ENCODE measurements around the gene SYT17. TPM values are rescaled to one million over a fixed set of nuclear protein-coding genes. Genes with fewer than 3 reads are reported as not detected.
A peak's percentile ranks its signal among the peaks of the same experiment; 100 is the strongest.

SYT17 gene
- total and polyA plus RNA-seq, 9 donors = 3.1 to 7.1 (median 4.6) TPM

GRCh38 chr16:19170043-19170655, 2.1 kb downstream of the SYT17 start:
- H3K4me3 ChIP-seq (ENCODE audit: low read length) = no peak overlapping the region
- H3K27me3 ChIP-seq (ENCODE audit: control insufficient read depth, insufficient read depth, low read length) = peaks cover 11% of the 10 kb centered on the region
- H3K4me1 ChIP-seq (ENCODE audit: control insufficient read depth, insufficient read depth, low read length) = peaks cover 13% of the 10 kb centered on the region
- 100% methylated on average over 1 of the region's 7 CpGs for WGBS (ENCODE audit: insufficient coverage)
- no peaks in the 10 kb centered on the region for H3K36me3 ChIP-seq (ENCODE audit: control insufficient read depth, insufficient read depth, low read length)
- H3K27ac ChIP-seq (ENCODE audit: low read length) = no peak overlapping the region
- no peaks in the 10 kb centered on the region for H3K9me3 ChIP-seq (replicated peaks; ENCODE audit: control insufficient read depth, low read depth, low read length)
- DNase-seq = no peak

GRCh38 chr16:19172098-19172780, 4.2 kb downstream of the SYT17 start:
- Histone ChIP-seq H3K4me3 (ENCODE audit: low read length) (no peak overlapping the region), H3K9me3 (replicated peaks; ENCODE audit: control insufficient read depth, low read depth, low read length) (no peaks in the 10 kb centered on the region), H3K36me3 (ENCODE audit: control insufficient read depth, insufficient read depth, low read length) (no peaks in the 10 kb centered on the region), H3K27ac (ENCODE audit: low read length) (no peak overlapping the region), H3K27me3 (ENCODE audit: control insufficient read depth, insufficient read depth, low read length) (peaks cover 11% of the 10 kb centered on the region), H3K4me1 (ENCODE audit: control insufficient read depth, insufficient read depth, low read length) (peaks cover 13% of the 10 kb centered on the region)
- no peak for DNase-seq
- WGBS (ENCODE audit: insufficient coverage) = no CpG with 5 or more reads among the region's 12 CpGs

- Histone ChIP-seq H3K9me3 (replicated peaks; ENCODE audit: control insufficient read depth, low read depth, low read length) (no peaks in the 10 kb centered on the region), H3K36me3 (ENCODE audit: control insufficient read depth, insufficient read depth, low read length) (no peaks in the 10 kb centered on the region), H3K27me3 (ENCODE audit: control insufficient read depth, insufficient read depth, low read length) (peaks cover 9% of the 10 kb centered on the region), H3K27ac (ENCODE audit: low read length) (no peak overlapping the region), H3K4me3 (ENCODE audit: low read length) (no peak overlapping the region), H3K4me1 (ENCODE audit: control insufficient read depth, insufficient read depth, low read length) (peaks cover 11% of the 10 kb centered on the region)
- DNase-seq = no peak
- WGBS (ENCODE audit: insufficient coverage) = no CpG with 5 or more reads among the region's 8 CpGs
Observed at GRCh38 chr16:19173059-19173458, 5.0 kb downstream of the SYT17 start.

GRCh38 chr16:19173649-19174383, 5.8 kb downstream of the SYT17 start:
- no peak for DNase-seq
- peaks cover 5% of the 10 kb centered on the region for H3K27me3 ChIP-seq (ENCODE audit: control insufficient read depth, insufficient read depth, low read length)
- no peaks in the 10 kb centered on the region for H3K9me3 ChIP-seq (replicated peaks; ENCODE audit: control insufficient read depth, low read depth, low read length)
- H3K36me3 ChIP-seq (ENCODE audit: control insufficient read depth, insufficient read depth, low read length) = no peaks in the 10 kb centered on the region
- peaks cover 6% of the 10 kb centered on the region for H3K4me1 ChIP-seq (ENCODE audit: control insufficient read depth, insufficient read depth, low read length)
- WGBS (ENCODE audit: insufficient coverage) = 83% methylated on average over 27 of the region's 27 CpGs
- H3K27ac ChIP-seq (ENCODE audit: low read length) = no peak overlapping the region
- no peak overlapping the region for H3K4me3 ChIP-seq (ENCODE audit: low read length)

- Histone ChIP-seq H3K27ac (ENCODE audit: low read length) (no peak overlapping the region), H3K36me3 (ENCODE audit: control insufficient read depth, insufficient read depth, low read length) (no peaks in the 10 kb centered on the region), H3K9me3 (replicated peaks; ENCODE audit: control insufficient read depth, low read depth, low read length) (no peaks in the 10 kb centered on the region), H3K27me3 (ENCODE audit: control insufficient read depth, insufficient read depth, low read length) (peaks cover 3% of the 10 kb centered on the region), H3K4me3 (ENCODE audit: low read length) (no peak overlapping the region), H3K4me1 (ENCODE audit: control insufficient read depth, insufficient read depth, low read length) (peaks cover under 1% of the 10 kb centered on the region)
- WGBS (ENCODE audit: insufficient coverage) = 95% methylated on average over 3 of the region's 3 CpGs
- no peak for DNase-seq
Observed at GRCh38 chr16:19174478-19174877, 6.4 kb downstream of the SYT17 start.

GRCh38 chr16:19175492-19176262, 7.6 kb downstream of the SYT17 start:
- Histone ChIP-seq H3K4me3 (ENCODE audit: low read length) (no peak overlapping the region), H3K27ac (ENCODE audit: low read length) (no peak overlapping the region), H3K27me3 (ENCODE audit: control insufficient read depth, insufficient read depth, low read length) (peaks cover 2% of the 10 kb centered on the region), H3K9me3 (replicated peaks; ENCODE audit: control insufficient read depth, low read depth, low read length) (no peaks in the 10 kb centered on the region), H3K36me3 (ENCODE audit: control insufficient read depth, insufficient read depth, low read length) (peaks cover 2% of the 10 kb centered on the region), H3K4me1 (ENCODE audit: control insufficient read depth, insufficient read depth, low read length) (no peaks in the 10 kb centered on the region)
- no peak for DNase-seq
- 53% methylated on average over 3 of the region's 9 CpGs for WGBS (ENCODE audit: insufficient coverage)

GRCh38 chr16:19177111-19177739, 9.2 kb downstream of the SYT17 start:
- 65% methylated on average over 3 of the region's 5 CpGs for WGBS (ENCODE audit: insufficient coverage)
- Histone ChIP-seq H3K27me3 (ENCODE audit: control insufficient read depth, insufficient read depth, low read length) (no peaks in the 10 kb centered on the region), H3K4me3 (ENCODE audit: low read length) (no peak overlapping the region), H3K9me3 (replicated peaks; ENCODE audit: control insufficient read depth, low read depth, low read length) (no peaks in the 10 kb centered on the region), H3K36me3 (ENCODE audit: control insufficient read depth, insufficient read depth, low read length) (peaks cover 2% of the 10 kb centered on the region), H3K4me1 (ENCODE audit: control insufficient read depth, insufficient read depth, low read length) (no peaks in the 10 kb centered on the region), H3K27ac (ENCODE audit: low read length) (no peak overlapping the region)
- DNase-seq = no peak

GRCh38 chr16:19179546-19180490, 11.8 kb downstream of the SYT17 start:
- Histone ChIP-seq H3K9me3 (replicated peaks; ENCODE audit: control insufficient read depth, low read depth, low read length) (no peaks in the 10 kb centered on the region), H3K27me3 (ENCODE audit: control insufficient read depth, insufficient read depth, low read length) (no peaks in the 10 kb centered on the region), H3K4me1 (ENCODE audit: control insufficient read depth, insufficient read depth, low read length) (no peaks in the 10 kb centered on the region), H3K4me3 (ENCODE audit: low read length) (no peak overlapping the region), H3K27ac (ENCODE audit: low read length) (no peak overlapping the region), H3K36me3 (ENCODE audit: control insufficient read depth, insufficient read depth, low read length) (peaks cover 16% of the 10 kb centered on the region)
- 83% methylated on average over 1 of the region's 27 CpGs for WGBS (ENCODE audit: insufficient coverage)
- DNase-seq = peak; percentile 64

GRCh38 chr16:19180741-19181140, 12.7 kb downstream of the SYT17 start:
- Histone ChIP-seq H3K27ac (ENCODE audit: low read length) (no peak overlapping the region), H3K9me3 (replicated peaks; ENCODE audit: control insufficient read depth, low read depth, low read length) (no peaks in the 10 kb centered on the region), H3K4me1 (ENCODE audit: control insufficient read depth, insufficient read depth, low read length) (no peaks in the 10 kb centered on the region), H3K27me3 (ENCODE audit: control insufficient read depth, insufficient read depth, low read length) (no peaks in the 10 kb centered on the region), H3K36me3 (ENCODE audit: control insufficient read depth, insufficient read depth, low read length) (peaks cover 16% of the 10 kb centered on the region), H3K4me3 (ENCODE audit: low read length) (no peak overlapping the region)
- DNase-seq = no peak
- WGBS (ENCODE audit: insufficient coverage) = 97% methylated on average over 3 of the region's 4 CpGs
